Testis (tissue), 3 donors: Measurements from ENCODE around the gene PRKAB1. TPM values are rescaled to one million over a fixed set of nuclear protein-coding genes. Genes with fewer than 3 reads are reported as not detected.

Experiments used
- DNase-seq: peaks from one replicate; pipeline ENCODE4 v3.0.0-alpha.2; 2019
- H3K27ac ChIP-seq, 2 donors: fragments of 200-600 bp; sonication (generic); one replicate each; pipeline ENCODE4 v1.5.1; 2019
- H3K27me3 ChIP-seq: fragments of 200-600 bp; sonication (generic); one replicate; pipeline ENCODE4 v1.5.1; 2019
- H3K36me3 ChIP-seq: fragments of 200-600 bp; sonication (generic); one replicate; pipeline ENCODE4 v1.5.1; 2017; ENCODE audit warnings: low read depth; ENCODE audit errors: missing control alignments
- H3K4me1 ChIP-seq: fragments of 200-600 bp; sonication (generic); one replicate; pipeline ENCODE4 v1.5.1; 2019
- H3K4me3 ChIP-seq, 2 donors: fragments of 200-600 bp; sonication (generic); one replicate each; pipeline ENCODE4 v1.5.1; 2017 to 2019
- H3K9me3 ChIP-seq: fragments of 200-600 bp; sonication (generic); one replicate; pipeline ENCODE4 v1.5.1; 2017
- POLR2A ChIP-seq: fragments of 450-650 bp; IDR thresholded peaks from one replicate; pipeline ENCODE4 v1.6.1; 2017; ENCODE audit warnings: antibody characterized with exemption, mild to moderate bottlenecking, moderate library complexity
- WGBS, 2 donors: methylation state at CpG; one replicate each; pipeline ENCODE4 v1.1.5; 2018; 5-methylcytosine and 5-hydroxymethylcytosine counted together
- intact Hi-C: fragments of 100-400 bp; cut with DNase I; formaldehyde crosslinking; loops from one replicate; pipeline ENCODE4 v1.15.1; 2023; ENCODE audit warnings: low total_unique reads
- microRNA counts, 2 donors: library from miRNA; unstranded; fragments of <30 nt; microRNA quantifications; one replicate each; lab custom pipeline; 2016
- microRNA-seq, 2 donors: library from miRNA; unstranded; fragments of <30 nt; microRNA quantifications; one replicate each; pipeline ENCODE4, GENCODE V29; 2016; ENCODE audit warnings: borderline number of aligned reads in 2 of 2, borderline replicate concordance in 1 of 2
- polyA plus RNA-seq: library from polyadenylated mRNA; stranded (reverse); fragments of 350-450 nt; fragmentation: Illumina TruSeq; extraction: RNeasy Lipid Tissue Mini Kit (QIAGEN cat#74804); gene quantifications from one replicate; pipeline ENCODE4 v1.2.3, GENCODE V29; 2014; ENCODE audit warnings: low read depth, low replicate concordance; ENCODE audit not compliant: insufficient read depth
- small RNA-seq, 2 donors: library from RNA; depleted of rRNA; stranded (forward); fragments of <200 nt; gene quantifications; one replicate each; pipeline ENCODE3, GENCODE V24; 2016
- total RNA-seq, 2 donors: library from RNA; depleted of rRNA; stranded (reverse); fragments of >200 nt; gene quantifications; one replicate each; pipeline ENCODE4 v1.2.3, GENCODE V29; 2016
- TF ChIP-seq, protein P1 (sequence below), 3 experiments: fragments of 450-650 bp in 2 of 3; fragments of 200-600 bp in 1 of 3; sonication (generic) in 1 of 3; IDR thresholded peaks; one replicate each; pipeline ENCODE4 v1.5.1; 2016 to 2019; ENCODE audit warnings: antibody characterized with exemption in 3 of 3, mild to moderate bottlenecking in 2 of 3, moderate library complexity in 1 of 3

PRKAB1 gene
- total and polyA plus RNA-seq, 3 donors from 2014 or later = 42.6 to 72.5 (median 48.5) TPM

DNA sequence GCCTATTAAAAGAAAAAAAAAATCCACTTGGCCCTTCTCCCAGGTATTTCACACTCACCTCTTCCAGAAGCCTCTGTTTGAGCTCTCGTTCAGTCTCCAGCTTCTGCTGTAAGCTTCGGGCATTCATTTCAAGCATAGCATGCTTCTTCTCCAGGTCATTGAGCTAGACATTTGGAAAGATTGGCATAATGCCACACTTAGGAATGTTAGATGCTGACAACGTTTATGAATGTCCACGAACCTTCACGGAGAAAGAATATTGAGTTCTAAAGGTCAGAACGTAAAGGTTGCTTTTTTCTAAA, 60.5 kb downstream of the PRKAB1 start:
- no peaks in the 10 kb centered on the region for H3K36me3 ChIP-seq
- WGBS, 2 donors = 34 to 62% methylated on average over 6 of the region's 6 CpGs
- H3K27me3 ChIP-seq = no peaks in the 10 kb centered on the region
- peaks cover 19% of the 10 kb centered on the region for H3K4me1 ChIP-seq
- H3K4me3 ChIP-seq = no peak overlapping the region
- TF ChIP-seq, protein P1, sequence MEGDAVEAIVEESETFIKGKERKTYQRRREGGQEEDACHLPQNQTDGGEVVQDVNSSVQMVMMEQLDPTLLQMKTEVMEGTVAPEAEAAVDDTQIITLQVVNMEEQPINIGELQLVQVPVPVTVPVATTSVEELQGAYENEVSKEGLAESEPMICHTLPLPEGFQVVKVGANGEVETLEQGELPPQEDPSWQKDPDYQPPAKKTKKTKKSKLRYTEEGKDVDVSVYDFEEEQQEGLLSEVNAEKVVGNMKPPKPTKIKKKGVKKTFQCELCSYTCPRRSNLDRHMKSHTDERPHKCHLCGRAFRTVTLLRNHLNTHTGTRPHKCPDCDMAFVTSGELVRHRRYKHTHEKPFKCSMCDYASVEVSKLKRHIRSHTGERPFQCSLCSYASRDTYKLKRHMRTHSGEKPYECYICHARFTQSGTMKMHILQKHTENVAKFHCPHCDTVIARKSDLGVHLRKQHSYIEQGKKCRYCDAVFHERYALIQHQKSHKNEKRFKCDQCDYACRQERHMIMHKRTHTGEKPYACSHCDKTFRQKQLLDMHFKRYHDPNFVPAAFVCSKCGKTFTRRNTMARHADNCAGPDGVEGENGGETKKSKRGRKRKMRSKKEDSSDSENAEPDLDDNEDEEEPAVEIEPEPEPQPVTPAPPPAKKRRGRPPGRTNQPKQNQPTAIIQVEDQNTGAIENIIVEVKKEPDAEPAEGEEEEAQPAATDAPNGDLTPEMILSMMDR (IDR thresholded peaks at IDR 0.05) = no peak
- no peak for TF ChIP-seq POLR2A
- intact Hi-C loops = no loop called here
- no peak for DNase-seq
- peak overlapping the region in 1 of 2 donors; percentile 54 for H3K27ac ChIP-seq
- no peaks in the 10 kb centered on the region for H3K9me3 ChIP-seq

DNA sequence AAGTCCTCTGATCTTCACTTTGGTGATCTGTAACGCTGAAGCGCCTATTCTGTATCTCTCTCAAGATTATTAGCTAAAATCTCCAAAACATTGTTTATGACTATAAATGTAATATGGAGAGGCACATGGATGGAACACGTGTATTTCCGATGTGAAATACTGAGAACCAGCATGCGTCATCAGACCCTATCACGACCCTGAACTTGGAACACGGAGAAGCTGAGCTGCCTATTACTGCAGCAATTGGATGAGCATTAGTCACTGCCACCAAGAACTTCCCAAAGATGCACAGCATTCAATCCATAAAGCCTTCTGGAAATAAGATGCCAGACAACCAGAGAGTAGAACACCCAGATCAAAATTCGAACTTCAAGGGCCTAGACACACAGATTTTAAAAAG, 61.9 kb downstream of the PRKAB1 start:
- whole genome bisulfite sequencing, 2 donors = 82 to 90% methylated on average over 8 of the region's 8 CpGs
- peaks cover 19% of the 10 kb centered on the region for H3K4me1 ChIP-seq
- no peaks in the 10 kb centered on the region for H3K36me3 ChIP-seq
- TF ChIP-seq POLR2A = no peak
- TF ChIP-seq, protein P1 (IDR thresholded peaks at IDR 0.05) = no peak
- H3K27ac ChIP-seq = no peak overlapping the region
- intact Hi-C loops = no loop called here
- H3K9me3 ChIP-seq = no peaks in the 10 kb centered on the region
- no peaks in the 10 kb centered on the region for H3K27me3 ChIP-seq
- no peak for DNase-seq
- no peak overlapping the region for H3K4me3 ChIP-seq

GRCh38 chr12:119730381-119730780, 62.4 kb downstream of the PRKAB1 start:
- no peaks in the 10 kb centered on the region for H3K9me3 ChIP-seq
- H3K27ac ChIP-seq = no peak overlapping the region
- TF ChIP-seq, protein P1 (IDR thresholded peaks at IDR 0.05) = no peak
- no peak for TF ChIP-seq POLR2A
- intact Hi-C loops = no loop called here
- 72 to 78% methylated on average over 13 of the region's 13 CpGs for WGBS, 2 donors
- no peak overlapping the region for H3K4me3 ChIP-seq
- no peaks in the 10 kb centered on the region for H3K36me3 ChIP-seq
- H3K4me1 ChIP-seq = peaks cover 16% of the 10 kb centered on the region
- H3K27me3 ChIP-seq = no peaks in the 10 kb centered on the region
- DNase-seq = no peak

MicroRNAs within 50 kb of the gene (microRNA counts, 767-probe panel; counts per million panel counts)
- microRNA hsa-miR-1178 (lab: Ali Mortazavi, UCI) = 0 to 152 counts per million in 2 donors

Small RNA genes lying within 50 kb of the gene (microRNA-seq; reads per million reads assigned to microRNA genes)
- gene MIR1178 = 0 reads per million in 2 donors

Small RNA genes lying within 50 kb of the gene (small RNA-seq; reads per million reads assigned to genes)
- gene RN7SKP197 = 0 reads per million in 2 donors

Other genes starting within 250 kb of the PRKAB1 start
- gene TMEM233, start 74.4 kb upstream of the PRKAB1 start, total RNA-seq = under 1 TPM in 1 of 2 donors, not detected in 1; 0.31 TPM
- gene TMEM233, start 74.4 kb upstream of the PRKAB1 start, polyA plus RNA-seq = 0.47 TPM
- gene CIT, start 209.2 kb downstream of the PRKAB1 start, total RNA-seq = 10 to 100 TPM; 14.6 to 30.0 TPM
- 20.0 TPM for gene CIT, start 209.2 kb downstream of the PRKAB1 start, polyA plus RNA-seq